Measurements from ENCODE around the gene CEP78. TPM values are rescaled to one million over a fixed set of nuclear protein-coding genes. Genes with fewer than 3 reads are reported as not detected.
"Not testable (repeated sequence)": the region's sequence is repeated elsewhere in the genome, so short reads cannot be mapped to it uniquely, and the experiment has no call there.

Gene CEP78
- total RNA-seq, 1 experiment from 2014 or later = 48.1 TPM

- RAD21 ChIA-PET (ENCODE audit: low non-redundant PET in 1 of 2, low total read pairs in 2 of 2, uncharacterized antibody in 2 of 2, unreplicated experiment in 2 of 2) = no interaction called here
- Histone ChIP-seq H2AFZ (ENCODE audit: low read depth, low read length, poor library complexity, severe bottlenecking) (no peak overlapping the region), H3K36me3 (ENCODE audit: control insufficient read depth in 1 of 2, insufficient read depth in 2 of 2, low read length in 2 of 2) (no peaks in the 10 kb centered on the region), H3K79me2 (ENCODE audit: insufficient read depth, low read length) (no peaks in the 10 kb centered on the region), H3K27me3 (ENCODE audit: insufficient read depth, low read length) (no peaks in the 10 kb centered on the region), H3K4me1 (ENCODE audit: control insufficient read depth in 1 of 2, insufficient read depth in 2 of 2, low read length in 2 of 2) (peaks cover 2 to 7% of the 10 kb centered on the region in 2 experiments; a peak in 3 of 4 replicates), H3K4me3 (replicated peaks in 1 of 2; ENCODE audit: low read depth in 1 of 2, low read length in 2 of 2) (no peak overlapping the region), H3K9ac (ENCODE audit: low read length) (no peak overlapping the region), H3K9me2 (ENCODE audit: insufficient read depth) (no peaks in the 10 kb centered on the region), H3K27ac (ENCODE audit: low read depth, low read length) (no peak overlapping the region), H3K9me3 (ENCODE audit: control insufficient read depth in 1 of 2, insufficient read depth in 1 of 2, low read depth in 1 of 2, low read length in 2 of 2) (no peaks in the 10 kb centered on the region), H3K4me2 (ENCODE audit: low read length) (no peak overlapping the region), H4K20me1 (ENCODE audit: insufficient read depth) (no peaks in the 10 kb centered on the region)
- intact Hi-C loops (cut with micrococcal nuclease) = no loop called here
- DNase-seq (ENCODE audit: low read depth, low spot score) (no peak), ATAC-seq (no peak)
- BruUV-seq (replicated peaks) = no TSS peak
- POLR2A ChIA-PET = no interaction called here
- CTCF ChIA-PET = no interaction called here
- TF ChIP-seq JUND (IDR thresholded peaks at IDR 0.05) (no peak), ZBTB33 (IDR thresholded peaks at IDR 0.05; ENCODE audit: extremely low read depth, insufficient replicate concordance, low read length) (no peak), YY1 (IDR thresholded peaks at IDR 0.05; ENCODE audit: extremely low read depth, insufficient replicate concordance, low read depth, low read length) (no peak), ZNF274 (IDR thresholded peaks at IDR 0.05; ENCODE audit: low read depth, low read length) (no peak), CTCF (IDR thresholded peaks at IDR 0.05 in 2 of 3, conservative IDR thresholded peaks at IDR 0.05 in 1 of 3; ENCODE audit: borderline replicate concordance in 1 of 3, insufficient read depth in 1 of 3, low read depth in 2 of 3, low read length in 2 of 3) (no peak), CEBPB (IDR thresholded peaks at IDR 0.05; ENCODE audit: low read depth) (no peak), FOSL1 (IDR thresholded peaks at IDR 0.05; ENCODE audit: low read depth) (no peak), POLR2AphosphoS5 (IDR thresholded peaks at IDR 0.05; ENCODE audit: low read depth, low read length) (no peak)
Measured at GRCh38 chr9:78230761-78231160, 5.1 kb upstream of the CEP78 start.

- H3K9ac ChIP-seq (ENCODE audit: low read length); BruUV-seq (replicated peaks); H3K9me3 ChIP-seq (ENCODE audit: control insufficient read depth in 1 of 2, insufficient read depth in 1 of 2, low read depth in 1 of 2, low read length in 2 of 2); H3K36me3 ChIP-seq (ENCODE audit: control insufficient read depth in 1 of 2, insufficient read depth in 2 of 2, low read length in 2 of 2); intact Hi-C loops (cut with micrococcal nuclease); H3K27me3 ChIP-seq (ENCODE audit: insufficient read depth, low read length); ATAC-seq; DNase-seq (ENCODE audit: low read depth, low spot score); RAD21 ChIA-PET (ENCODE audit: low non-redundant PET in 1 of 2, low total read pairs in 2 of 2, uncharacterized antibody in 2 of 2, unreplicated experiment in 2 of 2); H3K4me2 ChIP-seq (ENCODE audit: low read length); H3K4me3 ChIP-seq (replicated peaks in 1 of 2; ENCODE audit: low read depth in 1 of 2, low read length in 2 of 2); H3K9me2 ChIP-seq (ENCODE audit: insufficient read depth); POLR2A ChIA-PET; H4K20me1 ChIP-seq (ENCODE audit: insufficient read depth); CTCF ChIA-PET; H3K27ac ChIP-seq (ENCODE audit: low read depth, low read length); H2AFZ ChIP-seq (ENCODE audit: low read depth, low read length, poor library complexity, severe bottlenecking): not testable (repeated sequence)
- peaks cover 14% of the 10 kb centered on the region for H3K79me2 ChIP-seq (ENCODE audit: insufficient read depth, low read length)
- peaks cover 2 to 12% of the 10 kb centered on the region in 2 experiments; a peak in 3 of 4 replicates for H3K4me1 ChIP-seq (ENCODE audit: control insufficient read depth in 1 of 2, insufficient read depth in 2 of 2, low read length in 2 of 2)
Measured at GRCh38 chr9:78232471-78232870, 3.4 kb upstream of the CEP78 start.
